IMR-90 (cell line): ENCODE results near the gene RAB8A.
A peak's percentile ranks its signal among the peaks of the same experiment; 100 is the strongest.

Experiments
- BHLHE40 ChIP-seq: fragments of 150-350 bp; IDR thresholded peaks from 2 replicates; pipeline ENCODE4 v1.6.1; 2016; ENCODE audit warnings: mild to moderate bottlenecking, low read depth, low read length
- CEBPB ChIP-seq: IDR thresholded peaks from 2 replicates; pipeline ENCODE4 v1.6.1; 2012; ENCODE audit warnings: low read depth, low read length, improper control_type of control experiment
- CHD1 ChIP-seq: IDR thresholded peaks from 2 replicates; pipeline ENCODE4 v1.6.1; 2012; ENCODE audit warnings: low read depth, low read length, improper control_type of control experiment
- CTCF ChIP-seq: conservative IDR thresholded peaks from 2 replicates; pipeline ENCODE4 v1.5.1; 2012; ENCODE audit warnings: mild to moderate bottlenecking, low read depth, low read length, improper control_type of control experiment
- MAFK ChIP-seq: IDR thresholded peaks from 2 replicates; pipeline ENCODE4 v1.6.1; 2012; ENCODE audit warnings: low read depth, low read length, improper control_type of control experiment
- MAZ ChIP-seq: IDR thresholded peaks from 2 replicates; pipeline ENCODE4 v1.6.1; 2012; ENCODE audit warnings: low read depth, mild to moderate bottlenecking, low read length, improper control_type of control experiment, moderate library complexity, borderline replicate concordance
- MXI1 ChIP-seq: IDR thresholded peaks from 2 replicates; pipeline ENCODE4 v1.6.1; 2012; ENCODE audit warnings: low read depth, mild to moderate bottlenecking, low read length, moderate library complexity, borderline replicate concordance
- NFE2L2 ChIP-seq: fragments of 150-350 bp; IDR thresholded peaks from 2 replicates; pipeline ENCODE4 v1.6.1; 2016; ENCODE audit warnings: low read depth, mild to moderate bottlenecking, low read length
- POLR2A ChIP-seq: IDR thresholded peaks from 2 replicates; pipeline ENCODE4 v1.6.1; 2012; ENCODE audit warnings: mild to moderate bottlenecking, low read depth, low read length
- RAD21 ChIP-seq: IDR thresholded peaks from 2 replicates; pipeline ENCODE4 v1.6.1; 2012; ENCODE audit warnings: low read length, improper control_type of control experiment
- RCOR1 ChIP-seq: IDR thresholded peaks from 2 replicates; pipeline ENCODE4 v1.6.1; 2012; ENCODE audit warnings: mild to moderate bottlenecking, low read length, improper control_type of control experiment; ENCODE audit not compliant: insufficient replicate concordance
- RFX5 ChIP-seq: IDR thresholded peaks from 2 replicates; pipeline ENCODE4 v1.8.0; 2012; ENCODE audit warnings: low read depth, mild to moderate bottlenecking, low read length, moderate library complexity
- SMC3 ChIP-seq: fragments of 150-350 bp; IDR thresholded peaks from 2 replicates; pipeline ENCODE4 v1.6.1; 2016; ENCODE audit warnings: low read depth, mild to moderate bottlenecking, antibody characterized with exemption, low read length, moderate library complexity
- USF2 ChIP-seq: fragments of 150-350 bp; IDR thresholded peaks from 2 replicates; pipeline ENCODE4 v1.6.1; 2017; ENCODE audit warnings: mild to moderate bottlenecking, antibody characterized with exemption, low read length, low read depth

- TF ChIP-seq CTCF (peak; percentile 63), MAZ (no peak), RFX5 (no peak), CEBPB (no peak), POLR2A (no peak), RAD21 (peak; percentile 31; the same call in 1 of the 2 replicates), USF2 (no peak), NFE2L2 (no peak), BHLHE40 (no peak), SMC3 (no peak), RCOR1 (no peak), MAFK (no peak), CHD1 (no peak), MXI1 (no peak)
Measured at GRCh38 chr19:16062789-16063188, 48.9 kb upstream of the RAB8A start.
